IgD-negative memory B cell (primary cell): Measurements from ENCODE around the gene IMPDH1. TPM values are rescaled to one million over a fixed set of nuclear protein-coding genes. Genes with fewer than 3 reads are reported as not detected.

Experiments
- H3K27ac Mint-ChIP-seq, 3 donors: one replicate each; pipeline ENCODE4 v1.8.0; 2020 to 2022; ENCODE audit warnings: mild to moderate bottlenecking in 3 of 3, mixed read lengths in 3 of 3, moderate library complexity in 1 of 3
- H3K27me3 Mint-ChIP-seq: one replicate; pipeline ENCODE4 v1.8.0; 2021; ENCODE audit warnings: mixed read lengths
- H3K36me3 Mint-ChIP-seq: one replicate; pipeline ENCODE4 v1.8.0; 2020; ENCODE audit warnings: mild to moderate bottlenecking, mixed read lengths
- H3K4me1 Mint-ChIP-seq, 3 donors: one replicate each; pipeline ENCODE4 v1.8.0; 2020 to 2022; ENCODE audit warnings: mixed read lengths in 3 of 3, mild to moderate bottlenecking in 1 of 3
- H3K4me3 Mint-ChIP-seq, 4 donors: one replicate each; pipeline ENCODE4 v1.8.0; 2020 to 2022; ENCODE audit warnings: mild to moderate bottlenecking in 4 of 4, mixed read lengths in 4 of 4, moderate library complexity in 3 of 4
- H3K9me3 Mint-ChIP-seq, 3 donors: one replicate each; pipeline ENCODE4 v1.8.0; 2020 to 2021; ENCODE audit warnings: mixed read lengths in 3 of 3, mild to moderate bottlenecking in 1 of 3
- polyA plus RNA-seq: library from polyadenylated mRNA; unstranded; fragments of 300-500 nt; fragmentation: Illumina TruSeq; gene quantifications from one replicate; pipeline ENCODE4 v1.2.3, GENCODE V29; 2021

IMPDH1 gene
- polyA plus RNA-seq, 1 donor from 2014 or later, result 58.6 TPM

DNA sequence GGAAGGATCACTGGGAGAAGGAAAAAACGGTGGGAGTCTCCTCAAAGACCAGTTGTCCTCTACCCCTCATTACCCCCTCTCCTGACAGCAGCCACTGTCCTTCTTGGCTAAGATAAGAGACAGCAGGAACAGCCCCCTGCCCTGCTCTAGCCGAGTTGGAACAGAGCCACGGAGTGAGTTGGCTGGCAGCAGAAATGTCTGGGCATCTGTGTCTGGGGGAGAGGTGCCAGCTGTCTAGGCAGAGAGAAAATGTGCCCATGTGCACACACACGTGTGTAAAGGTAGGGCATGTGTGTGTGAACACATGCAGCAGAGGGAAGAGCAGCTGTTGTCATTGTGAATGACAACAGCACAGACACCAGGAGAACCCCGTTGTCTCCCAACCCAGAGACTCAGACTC lies 36.5 kb upstream of the IMPDH1 start:
- H3K4me3 Mint-ChIP-seq, result no peak overlapping the region
- no peaks in the 10 kb centered on the region for H3K27me3 Mint-ChIP-seq
- no peaks in the 10 kb centered on the region for H3K9me3 Mint-ChIP-seq
- peaks cover 1 to 5% (median 3%) of the 10 kb centered on the region in 3 donors for H3K4me1 Mint-ChIP-seq
- H3K36me3 Mint-ChIP-seq, result no peaks in the 10 kb centered on the region
- H3K27ac Mint-ChIP-seq, result no peak overlapping the region

DNA sequence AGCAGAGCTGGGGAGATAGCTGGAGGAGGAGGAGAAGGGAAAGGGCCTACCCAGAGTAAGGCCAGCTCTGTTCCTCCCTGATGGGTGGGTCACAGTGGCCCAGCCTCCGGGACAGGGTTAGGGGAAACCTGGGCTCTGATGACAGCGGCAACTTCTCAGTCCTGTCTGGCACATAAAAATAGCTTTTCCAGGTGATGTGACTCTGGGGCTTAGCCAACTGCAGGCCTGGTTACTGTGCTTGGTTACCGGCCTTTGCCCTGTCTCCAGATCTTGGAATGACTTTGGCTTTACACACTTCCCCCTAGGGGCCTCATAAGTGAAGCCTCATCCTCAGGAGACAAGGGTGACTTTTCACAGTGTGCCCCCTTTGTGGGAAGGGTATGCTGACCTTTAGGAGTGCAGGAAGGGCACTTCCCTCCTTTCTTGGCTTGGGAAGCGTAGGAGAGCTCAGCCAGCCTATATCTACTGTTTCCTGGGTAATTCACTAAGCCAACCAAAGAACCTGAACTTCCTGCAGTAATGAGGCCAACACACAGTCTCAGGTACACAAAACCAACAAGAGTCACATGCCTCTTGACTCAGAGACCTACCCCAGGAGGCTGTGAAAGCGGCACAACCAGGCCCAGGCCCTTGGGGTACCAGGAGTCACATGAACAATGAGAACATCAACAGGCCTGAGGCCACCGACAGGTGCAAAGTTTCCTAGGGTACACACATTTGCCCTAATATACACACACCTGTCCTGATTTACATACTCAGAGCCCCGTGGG lies 34.2 kb upstream of the IMPDH1 start:
- Mint-ChIP-seq H3K36me3 (no peaks in the 10 kb centered on the region), H3K4me3 (no peak overlapping the region), H3K27me3 (no peaks in the 10 kb centered on the region), H3K27ac (no peak overlapping the region), H3K9me3 (no peaks in the 10 kb centered on the region), H3K4me1 (peaks cover 1 to 5% (median 3%) of the 10 kb centered on the region in 3 donors)

DNA sequence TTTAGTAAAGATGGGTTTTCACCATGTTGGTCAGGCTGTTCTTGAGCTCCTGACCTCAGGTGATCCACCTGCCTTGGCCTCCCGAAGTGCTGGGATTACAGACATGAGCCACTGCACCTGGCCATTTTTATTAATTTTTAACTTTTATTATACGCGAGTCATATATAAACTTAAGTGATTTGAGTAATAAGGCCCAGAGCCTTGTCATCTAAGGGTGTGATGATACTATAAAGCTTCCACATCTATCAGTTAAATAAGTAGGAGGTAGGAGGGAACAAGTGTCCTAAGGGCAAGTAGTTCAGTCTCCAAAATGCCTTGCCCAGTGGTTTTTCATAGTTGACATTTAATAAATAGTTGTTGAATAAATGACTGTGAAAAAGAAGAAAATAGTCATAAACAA lies 32.6 kb upstream of the IMPDH1 start:
- H3K27me3 Mint-ChIP-seq, result no peaks in the 10 kb centered on the region
- H3K36me3 Mint-ChIP-seq, result no peaks in the 10 kb centered on the region
- H3K9me3 Mint-ChIP-seq, result no peaks in the 10 kb centered on the region
- H3K4me1 Mint-ChIP-seq, result peaks cover 8 to 12% (median 9%) of the 10 kb centered on the region in 3 donors
- no peak overlapping the region for H3K27ac Mint-ChIP-seq
- H3K4me3 Mint-ChIP-seq, result no peak overlapping the region

DNA sequence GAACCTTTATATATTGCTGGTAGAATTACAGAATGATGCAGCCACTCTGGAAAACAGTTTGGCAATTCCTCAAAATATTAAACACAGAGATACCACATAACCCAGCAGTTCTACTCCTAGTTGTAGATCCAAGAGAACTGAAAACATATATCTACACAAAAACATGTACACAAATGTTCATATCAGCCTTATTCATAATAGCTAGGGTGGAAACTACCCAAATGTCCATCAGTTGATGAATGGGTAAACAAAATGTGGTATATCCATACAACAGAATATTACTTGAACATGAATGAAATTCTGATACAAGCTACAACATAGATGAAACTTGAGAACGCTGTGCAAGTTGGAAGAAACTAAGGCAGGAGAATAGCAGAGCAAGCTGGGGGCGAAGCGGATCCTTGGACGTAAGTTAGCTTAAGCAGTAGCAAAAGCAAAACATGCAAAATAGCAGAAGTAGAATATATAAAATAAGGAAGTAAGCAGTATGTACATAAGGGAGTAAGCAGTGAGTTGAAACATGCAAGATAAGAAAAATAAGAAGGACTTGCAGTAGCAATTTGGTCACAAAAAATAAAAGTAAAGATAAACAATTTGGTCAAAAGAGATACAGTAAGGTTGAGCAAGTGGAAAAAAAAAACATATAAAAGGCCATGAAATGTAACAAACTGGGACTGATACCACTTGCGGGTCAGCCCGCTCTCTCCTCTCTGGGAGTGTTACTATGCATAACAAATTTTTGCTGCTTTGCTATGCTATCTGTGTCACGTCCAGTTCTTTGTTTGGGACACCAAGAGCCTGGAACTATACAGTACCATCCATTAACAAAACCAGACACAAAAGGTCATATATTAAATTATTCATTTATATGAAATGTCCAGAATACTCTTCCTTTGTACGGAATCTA lies 27.9 kb upstream of the IMPDH1 start:
- Mint-ChIP-seq H3K27me3 (peaks cover 1% of the 10 kb centered on the region), H3K36me3 (no peaks in the 10 kb centered on the region), H3K27ac (peak overlapping the region in 2 of 3 donors; percentile 3 to 87), H3K4me3 (peak overlapping the region in 3 of 4 donors; percentile 39 to 81 (median 76)), H3K4me1 (peaks cover 8 to 12% (median 11%) of the 10 kb centered on the region in 3 donors), H3K9me3 (no peaks in the 10 kb centered on the region)

DNA sequence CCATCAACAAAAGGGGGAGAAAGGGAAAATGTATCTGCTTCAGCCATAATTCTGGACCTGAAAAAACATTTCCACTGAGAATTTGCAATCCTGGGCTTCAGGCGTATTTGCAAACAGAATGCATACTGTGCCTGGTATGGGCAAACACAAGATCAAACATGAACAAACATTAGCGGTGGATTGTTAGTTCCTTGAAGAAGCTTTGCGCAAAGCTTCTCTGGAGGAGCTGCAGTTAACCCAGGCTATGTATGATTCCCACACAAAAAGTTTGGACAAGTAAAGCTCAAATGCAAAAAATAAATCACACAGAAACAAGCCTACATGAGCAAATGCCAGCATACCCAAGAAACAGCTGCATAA lies 25.5 kb upstream of the IMPDH1 start:
- Mint-ChIP-seq H3K27me3 (peaks cover 1% of the 10 kb centered on the region), H3K9me3 (no peaks in the 10 kb centered on the region), H3K36me3 (no peaks in the 10 kb centered on the region), H3K27ac (no peak overlapping the region), H3K4me3 (no peak overlapping the region), H3K4me1 (peaks cover 8 to 12% (median 11%) of the 10 kb centered on the region in 3 donors)

DNA sequence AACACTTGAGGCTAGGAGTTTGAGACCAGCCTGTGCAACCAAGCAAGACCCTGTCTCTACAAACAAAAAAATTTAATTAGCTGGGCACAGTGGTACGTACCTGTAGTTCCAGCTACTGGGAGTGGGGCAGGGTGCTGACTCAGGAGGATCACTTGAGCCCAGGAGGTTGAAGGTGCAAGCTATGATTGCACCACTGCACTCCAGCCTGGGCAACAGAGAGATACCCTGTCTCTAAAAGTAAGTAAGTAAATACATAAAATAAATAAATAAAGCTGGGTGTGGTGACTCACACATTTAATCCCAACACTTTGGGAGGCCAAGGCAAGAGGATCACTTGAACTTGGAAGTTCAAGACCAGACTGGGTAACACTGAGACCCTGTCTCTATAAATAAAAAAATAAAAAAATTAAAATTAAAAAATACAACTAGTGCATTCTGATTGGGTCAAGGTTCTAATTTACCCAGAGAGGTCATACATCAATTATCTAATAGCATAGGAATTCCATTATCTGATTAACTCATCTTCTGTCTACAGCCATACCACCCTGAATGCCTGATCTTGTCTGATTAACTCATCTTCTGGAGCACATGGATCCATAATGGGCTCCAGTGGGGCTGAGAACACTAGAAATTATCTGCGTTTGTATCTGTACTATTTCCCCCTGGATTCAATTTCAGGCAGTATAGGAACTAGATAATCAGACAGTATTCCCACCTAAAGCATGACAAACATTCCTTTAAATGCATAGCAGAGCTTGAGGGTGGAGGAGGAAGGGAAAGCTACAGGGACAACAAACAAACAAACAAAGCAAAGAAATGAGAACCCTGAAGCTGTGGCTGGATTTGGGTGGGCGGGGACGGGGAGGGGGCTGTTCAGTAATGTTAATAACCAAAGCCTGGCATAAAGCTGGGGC lies 24.9 kb upstream of the IMPDH1 start:
- H3K27me3 Mint-ChIP-seq, result peaks cover 1% of the 10 kb centered on the region
- no peaks in the 10 kb centered on the region for H3K36me3 Mint-ChIP-seq
- peak overlapping the region in 1 of 3 donors; percentile 31 for H3K27ac Mint-ChIP-seq
- no peaks in the 10 kb centered on the region for H3K9me3 Mint-ChIP-seq
- peaks cover 8 to 12% (median 11%) of the 10 kb centered on the region in 3 donors for H3K4me1 Mint-ChIP-seq
- peak overlapping the region in 1 of 4 donors; percentile 33 for H3K4me3 Mint-ChIP-seq

DNA sequence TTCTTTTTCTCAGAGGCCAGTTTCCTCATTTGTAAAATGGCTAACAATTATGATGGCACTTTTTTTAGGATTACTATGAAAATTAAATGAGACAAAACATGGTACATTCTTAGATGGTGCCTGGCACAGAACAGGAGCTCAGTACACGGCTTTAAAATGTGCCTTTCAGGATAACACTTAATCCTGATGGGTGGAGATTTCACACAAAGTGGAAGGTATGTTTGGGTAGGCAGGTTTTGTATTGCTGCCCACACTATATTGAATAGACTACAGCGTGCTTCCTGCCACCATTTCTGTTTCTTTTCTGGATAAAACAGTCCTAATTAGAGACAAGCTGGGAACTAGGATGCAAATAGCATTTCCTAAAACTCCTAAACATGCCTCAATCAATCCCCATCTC lies 22.0 kb upstream of the IMPDH1 start:
- Mint-ChIP-seq H3K27ac (no peak overlapping the region), H3K4me1 (peaks cover 1 to 5% (median 2%) of the 10 kb centered on the region in 3 donors), H3K4me3 (no peak overlapping the region), H3K27me3 (peaks cover 1% of the 10 kb centered on the region), H3K36me3 (no peaks in the 10 kb centered on the region), H3K9me3 (no peaks in the 10 kb centered on the region)

DNA sequence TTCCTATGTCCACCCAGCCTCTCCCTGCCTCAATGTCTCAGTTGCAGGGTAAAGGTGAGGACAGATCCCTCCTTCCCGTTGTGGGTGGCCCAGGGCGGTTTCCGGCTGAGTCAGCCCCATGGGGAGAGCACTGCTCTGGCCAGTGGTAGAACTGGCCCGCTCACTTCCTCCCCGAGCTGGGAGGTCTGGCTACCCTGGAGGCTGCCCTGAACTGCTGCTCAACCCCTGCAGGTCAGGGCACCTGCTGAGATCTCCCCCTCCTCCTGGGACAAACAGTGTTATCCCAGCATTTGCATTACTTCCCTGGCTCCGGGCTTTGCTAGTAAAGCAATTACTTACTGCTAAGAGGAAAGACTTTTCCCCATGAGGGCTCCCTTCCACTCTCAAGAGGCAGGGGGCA lies 21.4 kb upstream of the IMPDH1 start:
- H3K27ac Mint-ChIP-seq, result no peak overlapping the region
- H3K27me3 Mint-ChIP-seq, result peaks cover 1% of the 10 kb centered on the region
- H3K4me3 Mint-ChIP-seq, result no peak overlapping the region
- H3K9me3 Mint-ChIP-seq, result no peaks in the 10 kb centered on the region
- H3K4me1 Mint-ChIP-seq, result peaks cover 1 to 5% (median 2%) of the 10 kb centered on the region in 3 donors
- no peaks in the 10 kb centered on the region for H3K36me3 Mint-ChIP-seq

DNA sequence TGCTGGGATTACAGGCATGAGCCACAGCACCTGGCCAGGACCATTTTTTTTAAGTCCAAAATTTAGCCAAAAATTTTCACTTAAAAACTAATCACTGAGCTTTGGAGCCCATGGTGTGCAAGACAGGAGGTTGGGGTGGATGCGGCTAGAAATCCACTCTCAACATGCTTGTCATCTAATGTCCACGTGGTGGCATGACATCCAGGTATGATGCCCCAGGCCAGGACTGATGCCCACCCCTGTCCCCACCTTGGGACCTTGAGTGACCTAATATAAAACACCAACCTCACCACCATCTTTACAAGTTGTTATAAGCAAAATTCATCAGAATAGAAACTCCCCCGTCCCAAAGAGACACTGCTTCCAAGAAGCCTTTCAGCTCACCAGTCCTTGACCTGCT lies 20.4 kb upstream of the IMPDH1 start:
- no peak overlapping the region for H3K27ac Mint-ChIP-seq
- H3K36me3 Mint-ChIP-seq, result no peaks in the 10 kb centered on the region
- H3K9me3 Mint-ChIP-seq, result no peaks in the 10 kb centered on the region
- H3K4me1 Mint-ChIP-seq, result peaks cover 0 to 1% (median 0%) of the 10 kb centered on the region in 3 donors
- H3K4me3 Mint-ChIP-seq, result no peak overlapping the region
- peaks cover 1% of the 10 kb centered on the region for H3K27me3 Mint-ChIP-seq

DNA sequence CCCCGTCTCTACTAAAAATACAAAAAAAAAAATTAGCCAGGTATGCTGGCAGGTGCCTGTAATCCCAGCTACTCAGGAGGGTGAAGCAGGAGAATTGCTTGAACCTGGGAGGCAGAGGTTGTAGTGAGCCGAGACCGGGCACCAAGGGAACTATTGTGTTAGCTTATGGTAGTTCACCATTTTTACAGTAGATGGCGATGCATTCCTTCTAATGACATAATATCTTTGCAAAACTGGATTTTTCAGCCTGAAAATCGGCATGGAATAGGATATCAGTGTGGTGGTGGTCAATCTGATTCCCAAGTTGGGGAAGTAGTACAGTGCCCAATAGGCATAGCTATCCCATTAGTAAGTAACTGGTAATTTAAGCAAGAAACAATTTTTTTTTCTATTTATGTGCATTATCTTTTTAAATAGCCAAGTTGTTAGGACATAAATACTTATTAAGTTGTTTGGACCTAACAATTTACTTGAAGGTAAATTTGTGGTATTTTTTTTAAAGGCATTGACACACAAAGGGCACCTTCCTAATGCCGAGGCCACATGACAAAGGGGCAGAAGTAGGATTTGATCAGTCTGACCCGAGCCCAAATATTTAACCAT lies 17.6 kb upstream of the IMPDH1 start:
- H3K9me3 Mint-ChIP-seq, result no peaks in the 10 kb centered on the region
- H3K4me1 Mint-ChIP-seq, result peaks cover 0 to 1% (median 0%) of the 10 kb centered on the region in 3 donors
- no peak overlapping the region for H3K27ac Mint-ChIP-seq
- no peak overlapping the region for H3K4me3 Mint-ChIP-seq
- no peaks in the 10 kb centered on the region for H3K27me3 Mint-ChIP-seq
- H3K36me3 Mint-ChIP-seq, result no peaks in the 10 kb centered on the region

DNA sequence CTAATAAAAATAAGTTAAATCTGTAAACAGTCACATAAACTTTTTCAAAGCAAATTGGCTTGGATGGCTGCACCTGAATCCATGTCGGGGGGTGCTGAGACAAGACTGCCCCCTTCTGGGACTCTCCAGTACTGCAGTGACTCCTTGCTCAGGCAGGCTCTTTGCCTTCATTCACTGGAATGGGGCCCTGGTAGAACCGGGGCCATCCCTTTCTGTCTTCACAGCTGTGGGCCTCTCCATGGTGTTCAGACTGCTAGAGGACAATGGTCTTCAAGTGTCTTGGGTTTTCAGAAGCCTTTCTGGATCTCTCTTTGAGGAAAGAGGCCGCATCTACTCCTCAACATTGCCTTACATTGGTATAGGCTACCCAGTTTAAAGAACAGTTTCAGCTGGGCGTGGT lies 16.1 kb upstream of the IMPDH1 start:
- H3K4me3 Mint-ChIP-seq, result no peak overlapping the region
- no peaks in the 10 kb centered on the region for H3K9me3 Mint-ChIP-seq
- no peaks in the 10 kb centered on the region for H3K36me3 Mint-ChIP-seq
- peak overlapping the region in 1 of 3 donors; percentile 13 for H3K27ac Mint-ChIP-seq
- H3K27me3 Mint-ChIP-seq, result no peaks in the 10 kb centered on the region
- H3K4me1 Mint-ChIP-seq, result peaks cover 0 to 1% (median 0%) of the 10 kb centered on the region in 3 donors

DNA sequence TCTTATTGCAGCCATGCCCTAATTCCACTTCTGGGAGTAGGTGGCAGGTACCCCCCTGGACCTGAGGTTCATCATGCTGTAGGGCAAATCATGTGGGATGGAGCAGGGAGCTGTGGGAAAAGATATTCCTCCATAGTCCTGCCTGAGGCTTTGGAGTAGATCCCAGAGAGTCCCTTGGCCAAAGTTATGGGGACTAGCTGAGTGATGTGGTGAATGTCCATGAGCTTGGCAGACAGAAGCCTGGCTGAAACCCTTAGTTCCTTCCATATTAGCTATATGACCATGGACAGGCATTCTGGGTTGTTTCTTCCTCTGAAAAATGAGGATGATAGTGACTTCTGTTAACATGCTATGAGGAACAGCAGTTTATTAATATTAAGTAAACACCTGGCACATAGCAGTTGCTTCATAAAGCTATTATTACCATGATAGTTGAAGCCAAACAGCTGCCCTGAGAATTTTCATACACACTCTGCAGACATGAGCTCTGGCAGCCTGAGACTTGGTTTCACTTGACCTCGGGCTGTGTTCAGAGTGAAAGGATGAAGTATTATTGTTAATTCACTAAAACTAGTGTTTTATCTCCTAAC lies 15.0 kb upstream of the IMPDH1 start:
- Mint-ChIP-seq H3K36me3 (no peaks in the 10 kb centered on the region), H3K4me1 (peaks cover 0 to 1% (median 0%) of the 10 kb centered on the region in 3 donors), H3K9me3 (no peaks in the 10 kb centered on the region), H3K27ac (no peak overlapping the region), H3K4me3 (no peak overlapping the region), H3K27me3 (no peaks in the 10 kb centered on the region)

DNA sequence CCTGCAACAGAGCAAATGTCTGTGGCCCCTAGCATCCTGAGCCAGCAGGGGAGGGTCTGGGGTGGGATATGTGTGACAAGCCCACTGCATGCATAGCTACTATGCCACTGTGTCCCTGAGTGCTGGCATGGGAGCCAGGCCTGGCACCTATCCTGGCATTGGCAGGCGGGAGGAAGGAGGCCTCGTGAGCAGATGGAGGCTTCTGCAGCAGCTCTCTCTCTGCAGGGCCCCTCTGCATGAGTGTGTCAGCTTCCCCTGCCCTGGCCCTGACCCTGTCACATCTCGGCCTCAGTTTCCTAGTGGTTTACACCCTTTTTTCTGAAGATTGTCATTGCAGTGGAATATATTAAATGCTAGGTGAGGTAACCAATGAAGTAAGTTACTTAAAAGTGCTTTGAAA lies 13.1 kb upstream of the IMPDH1 start:
- H3K9me3 Mint-ChIP-seq, result no peaks in the 10 kb centered on the region
- no peak overlapping the region for H3K4me3 Mint-ChIP-seq
- H3K27ac Mint-ChIP-seq, result no peak overlapping the region
- H3K27me3 Mint-ChIP-seq, result no peaks in the 10 kb centered on the region
- H3K36me3 Mint-ChIP-seq, result no peaks in the 10 kb centered on the region
- H3K4me1 Mint-ChIP-seq, result peaks cover 0 to 1% (median 0%) of the 10 kb centered on the region in 3 donors

DNA sequence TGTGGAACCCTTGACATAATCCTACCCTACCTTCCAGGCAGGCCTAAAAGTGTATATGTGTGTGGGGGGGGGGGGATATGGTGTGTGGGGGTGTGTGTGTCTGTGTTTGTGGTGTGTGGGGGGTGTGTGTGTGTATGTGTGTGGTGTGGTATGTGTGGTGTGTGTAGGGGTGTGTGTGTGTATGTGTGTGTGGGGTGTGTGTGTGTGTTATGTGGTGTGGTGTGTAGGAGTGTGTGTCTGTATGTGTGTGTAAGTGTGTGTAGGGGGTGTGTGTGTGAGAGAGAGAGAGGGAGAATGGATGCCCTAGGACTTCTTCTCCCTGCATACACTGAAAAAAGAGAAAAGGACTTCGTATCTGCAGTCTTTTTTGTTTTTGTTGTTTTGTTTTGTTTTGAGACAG lies 12.3 kb upstream of the IMPDH1 start:
- Mint-ChIP-seq H3K4me1 (no peaks in the 10 kb centered on the region), H3K36me3 (no peaks in the 10 kb centered on the region), H3K27me3 (peaks cover under 1% of the 10 kb centered on the region), H3K4me3 (no peak overlapping the region), H3K9me3 (no peaks in the 10 kb centered on the region), H3K27ac (no peak overlapping the region)
